ENCODE measurements around the gene PPP4C.

Gene PPP4C

DNA sequence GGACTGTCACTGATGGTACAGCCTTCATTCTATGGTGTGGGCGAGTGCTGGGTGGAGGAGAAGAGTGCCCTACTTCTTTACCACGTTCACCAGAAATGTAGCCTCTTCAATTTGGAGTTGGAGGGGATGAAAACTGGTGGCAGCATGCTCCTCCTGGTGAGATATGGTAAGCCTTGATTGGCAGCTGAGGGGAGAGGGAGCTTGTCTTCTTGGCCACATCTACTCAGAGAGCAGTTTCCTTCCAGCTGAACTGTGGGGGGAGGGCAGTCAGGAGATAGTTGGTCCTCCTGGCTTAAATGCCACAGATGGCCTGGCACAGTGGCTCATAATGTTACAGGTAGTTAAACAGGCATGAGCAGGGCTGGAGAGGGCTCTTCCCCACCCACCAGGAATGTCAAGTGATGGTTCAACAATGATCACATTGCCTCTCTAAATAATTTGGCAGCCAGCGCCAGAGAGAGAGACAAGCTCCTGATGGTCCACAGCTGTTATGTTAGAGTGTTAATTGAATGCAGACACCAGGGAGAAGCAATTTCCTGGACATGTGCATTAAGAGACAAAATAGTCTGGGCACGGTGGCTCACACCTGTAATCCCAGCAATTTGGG lies 56.2 kb downstream of the PPP4C start:
- DNase-seq = peak; percentile 97

DNA sequence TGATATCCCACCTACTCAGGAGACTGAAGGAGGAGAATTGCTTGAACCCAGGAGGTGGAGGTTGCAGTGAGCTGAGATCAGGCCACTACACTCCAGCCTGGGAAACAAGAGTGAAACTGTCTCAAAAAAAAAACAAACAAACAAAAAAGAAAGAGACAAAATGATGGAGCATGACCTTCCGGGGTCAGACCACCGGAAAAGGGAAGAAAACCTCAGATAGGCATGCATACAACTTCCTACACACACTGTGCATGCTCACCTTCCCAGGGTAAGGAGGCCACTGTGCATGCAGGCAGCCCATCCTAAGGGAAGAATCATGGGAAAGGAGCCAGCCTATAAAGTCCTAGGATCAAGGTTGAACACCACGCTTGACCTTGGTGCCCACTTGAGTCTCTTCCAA lies 56.8 kb downstream of the PPP4C start:
- no peak for DNase-seq
